Spleen (tissue), 7 donors: ENCODE data around the gene TRIM54.

Experiments used
- CTCF ChIP-seq, 11 experiments: fragments of 200-600 bp in 7 of 11; fragments of 450-650 bp in 4 of 11; sonication (generic) in 4 of 11; IDR thresholded peaks in 8 of 11; conservative IDR thresholded peaks in 3 of 11; 1 replicate in 7 of 11; 2 replicates in 4 of 11; pipeline versions ENCODE4 v1.4.0 to v1.8.0; 2016 to 2021; ENCODE audit warnings: antibody characterized with exemption in 11 of 11, inconsistent platforms in 4 of 11, mild to moderate bottlenecking in 1 of 11
- POLR2A ChIP-seq, 3 donors: fragments of 450-650 bp; IDR thresholded peaks; one replicate each; pipeline ENCODE4 v1.5.1; 2017; ENCODE audit warnings: antibody characterized with exemption in 3 of 3, mild to moderate bottlenecking in 1 of 3
- POLR2AphosphoS5 ChIP-seq, 3 donors: sonication (generic); formaldehyde crosslinking; IDR thresholded peaks; one replicate each; pipeline ENCODE4 v1.5.1; 2017; ENCODE audit warnings: antibody characterized with exemption in 3 of 3
- donor health status: DM: no; HTN: no; CAD: no; lungs with moderate emphysema.
- donor health status: DM: no; HTN: no; CAD: no.
- donor health status: DM: no; HTN: no; CAD: no.

- TF ChIP-seq CTCF (IDR thresholded peaks at IDR 0.05 in 8 of 11, conservative IDR thresholded peaks at IDR 0.05 in 3 of 11): no peak
- no peak for TF ChIP-seq POLR2A (IDR thresholded peaks at IDR 0.05)
- peak; percentile 44 to 70 (median 58) for TF ChIP-seq POLR2AphosphoS5 (IDR thresholded peaks at IDR 0.05)
These were observed 27.0 kb upstream of the TRIM54 start for GRCh38 chr2:27255187-27255586.
